ENCODE results near the gene SH3RF3. TPM values are rescaled to one million over a fixed set of nuclear protein-coding genes. Genes with fewer than 3 reads are reported as not detected.

The SH3RF3 gene
- total RNA-seq, 1 experiment from 2014 or later, result 21.7 TPM

- peaks cover 54% of the 10 kb centered on the region for H3K4me1 Mint-ChIP-seq (ENCODE audit: insufficient read depth, unreplicated experiment)
These were observed 35.8 kb downstream of the SH3RF3 start for GRCh38 chr2:109164739-109165221.

GRCh38 chr2:109166811-109167210 is 37.8 kb downstream of the SH3RF3 start:
- Mint-ChIP-seq H3K9me3 (ENCODE audit: unreplicated experiment) (no peaks in the 10 kb centered on the region), H3K36me3 (ENCODE audit: insufficient read depth, unreplicated experiment) (no peaks in the 10 kb centered on the region), H3K4me1 (ENCODE audit: insufficient read depth, unreplicated experiment) (peaks cover 53% of the 10 kb centered on the region), H3K27ac (ENCODE audit: low read depth, unreplicated experiment) (peak overlapping the region; percentile 54), H3K27me3 (ENCODE audit: insufficient read depth, unreplicated experiment) (no peaks in the 10 kb centered on the region), H3K4me3 (ENCODE audit: unreplicated experiment) (no peak overlapping the region)
- no peak for TF ChIP-seq CTCF (IDR thresholded peaks at IDR 0.05; ENCODE audit: unreplicated experiment)
- no TSS peak for BruUV-seq (replicated peaks)
- CTCF ChIA-PET, result interaction anchor here (0.6 to 1.0 kb wide), 3 partner anchors 36 to 342 kb away, joined by 3 read pairs; no protein-coding TSS in a partner anchor
- peak; percentile 74 for DNase-seq (ENCODE audit: unreplicated experiment)
- POLR2A ChIA-PET, result interaction anchor here (0.7 to 2.1 kb wide), 3 partner anchors 18 to 250 kb away, joined by 3 to 7 read pairs (median 3); no protein-coding TSS in a partner anchor
- intact Hi-C loops (cut with micrococcal nuclease), result no loop called here

More at GRCh38 chr2:109164739-109165221, 35.8 kb downstream of the SH3RF3 start:
- CTCF ChIA-PET, result no interaction called here
- H3K9me3 Mint-ChIP-seq (ENCODE audit: unreplicated experiment), result no peaks in the 10 kb centered on the region
- no peak overlapping the region for H3K4me3 Mint-ChIP-seq (ENCODE audit: unreplicated experiment)
- peak overlapping the region; percentile 51 for H3K27ac Mint-ChIP-seq (ENCODE audit: low read depth, unreplicated experiment)
- H3K36me3 Mint-ChIP-seq (ENCODE audit: insufficient read depth, unreplicated experiment), result peaks cover 4% of the 10 kb centered on the region
- BruUV-seq (replicated peaks), result no TSS peak
- TF ChIP-seq CTCF (IDR thresholded peaks at IDR 0.05; ENCODE audit: unreplicated experiment), result no peak
- DNase-seq (ENCODE audit: unreplicated experiment), result peak; percentile 79
- POLR2A ChIA-PET, result interaction anchor here (0.9 kb wide), 1 partner anchor 26 kb away, joined by 3 read pairs; no protein-coding TSS in a partner anchor
- intact Hi-C loops (cut with micrococcal nuclease), result no loop called here
- H3K27me3 Mint-ChIP-seq (ENCODE audit: insufficient read depth, unreplicated experiment), result no peaks in the 10 kb centered on the region

GRCh38 chr2:109168086-109168485 is 39.1 kb downstream of the SH3RF3 start:
- Mint-ChIP-seq H3K9me3 (ENCODE audit: unreplicated experiment) (no peaks in the 10 kb centered on the region), H3K36me3 (ENCODE audit: insufficient read depth, unreplicated experiment) (no peaks in the 10 kb centered on the region), H3K4me1 (ENCODE audit: insufficient read depth, unreplicated experiment) (peaks cover 63% of the 10 kb centered on the region), H3K27ac (ENCODE audit: low read depth, unreplicated experiment) (no peak overlapping the region), H3K4me3 (ENCODE audit: unreplicated experiment) (no peak overlapping the region), H3K27me3 (ENCODE audit: insufficient read depth, unreplicated experiment) (no peaks in the 10 kb centered on the region)
- TF ChIP-seq CTCF (IDR thresholded peaks at IDR 0.05; ENCODE audit: unreplicated experiment), result no peak
- ChIA-PET CTCF (interaction anchor here (0.7 to 0.8 kb wide), 2 partner anchors 35 to 85 kb away, joined by 3 to 4 read pairs; no protein-coding TSS in a partner anchor), POLR2A (no interaction called here)
- intact Hi-C loops (cut with micrococcal nuclease), result no loop called here
- no TSS peak for BruUV-seq (replicated peaks)
- DNase-seq (ENCODE audit: unreplicated experiment), result peak; percentile 44

GRCh38 chr2:109168716-109169115 is 39.7 kb downstream of the SH3RF3 start:
- ChIA-PET CTCF (interaction anchor here (0.5 to 1.0 kb wide), 2 partner anchors 89 to 1006 kb away, joined by 3 read pairs; no protein-coding TSS in a partner anchor), POLR2A (interaction anchor here (0.8 kb wide), 1 partner anchor 17 kb away, joined by 3 read pairs; no protein-coding TSS in a partner anchor)
- peak overlapping the region; percentile 55 for H3K27ac Mint-ChIP-seq (ENCODE audit: low read depth, unreplicated experiment)
- H3K36me3 Mint-ChIP-seq (ENCODE audit: insufficient read depth, unreplicated experiment), result no peaks in the 10 kb centered on the region
- TF ChIP-seq CTCF (IDR thresholded peaks at IDR 0.05; ENCODE audit: unreplicated experiment), result no peak
- H3K4me1 Mint-ChIP-seq (ENCODE audit: insufficient read depth, unreplicated experiment), result peaks cover 69% of the 10 kb centered on the region
- H3K9me3 Mint-ChIP-seq (ENCODE audit: unreplicated experiment), result no peaks in the 10 kb centered on the region
- intact Hi-C loops (cut with micrococcal nuclease), result no loop called here
- H3K4me3 Mint-ChIP-seq (ENCODE audit: unreplicated experiment), result no peak overlapping the region
- DNase-seq (ENCODE audit: unreplicated experiment), result peak; percentile 49
- BruUV-seq (replicated peaks), result no TSS peak
- H3K27me3 Mint-ChIP-seq (ENCODE audit: insufficient read depth, unreplicated experiment), result no peaks in the 10 kb centered on the region
